WTC11 (cell line): Measurements from ENCODE around the gene MTA2.

ENCODE experiments used
- AR ChIP-seq: fragments of 250-450 bp; sonication (Bioruptor Pico); IDR thresholded peaks from 2 replicates; pipeline ENCODE4 v1.9.0; 2021; ENCODE audit warnings: mild to moderate bottlenecking
- GABPB1 ChIP-seq: sonication (generic); formaldehyde crosslinking; IDR thresholded peaks from 2 replicates; pipeline ENCODE4 v1.8.1; 2023; ENCODE audit warnings: mild to moderate bottlenecking, missing genetic modification reagents
- HMGA2 ChIP-seq: fragments of 250-450 bp; sonication (Bioruptor Pico); IDR thresholded peaks from 2 replicates; pipeline ENCODE4 v1.4.0; 2021; ENCODE audit warnings: mild to moderate bottlenecking, moderate library complexity
- ZNF121 ChIP-seq: sonication (generic); formaldehyde crosslinking; IDR thresholded peaks from 2 replicates; pipeline ENCODE4 v1.8.0; 2023; ENCODE audit warnings: missing genetic modification reagents
- TF ChIP-seq, protein P1 (sequence below): fragments of 200-600 bp; IDR thresholded peaks from 2 replicates; pipeline ENCODE4 v1.8.0; 2022; ENCODE audit warnings: antibody characterized with exemption

- TF ChIP-seq ZNF121: no peak
- no peak for TF ChIP-seq AR (CRISPR knock-in tag)
- TF ChIP-seq, protein P1, sequence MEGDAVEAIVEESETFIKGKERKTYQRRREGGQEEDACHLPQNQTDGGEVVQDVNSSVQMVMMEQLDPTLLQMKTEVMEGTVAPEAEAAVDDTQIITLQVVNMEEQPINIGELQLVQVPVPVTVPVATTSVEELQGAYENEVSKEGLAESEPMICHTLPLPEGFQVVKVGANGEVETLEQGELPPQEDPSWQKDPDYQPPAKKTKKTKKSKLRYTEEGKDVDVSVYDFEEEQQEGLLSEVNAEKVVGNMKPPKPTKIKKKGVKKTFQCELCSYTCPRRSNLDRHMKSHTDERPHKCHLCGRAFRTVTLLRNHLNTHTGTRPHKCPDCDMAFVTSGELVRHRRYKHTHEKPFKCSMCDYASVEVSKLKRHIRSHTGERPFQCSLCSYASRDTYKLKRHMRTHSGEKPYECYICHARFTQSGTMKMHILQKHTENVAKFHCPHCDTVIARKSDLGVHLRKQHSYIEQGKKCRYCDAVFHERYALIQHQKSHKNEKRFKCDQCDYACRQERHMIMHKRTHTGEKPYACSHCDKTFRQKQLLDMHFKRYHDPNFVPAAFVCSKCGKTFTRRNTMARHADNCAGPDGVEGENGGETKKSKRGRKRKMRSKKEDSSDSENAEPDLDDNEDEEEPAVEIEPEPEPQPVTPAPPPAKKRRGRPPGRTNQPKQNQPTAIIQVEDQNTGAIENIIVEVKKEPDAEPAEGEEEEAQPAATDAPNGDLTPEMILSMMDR: no peak
- no peak for TF ChIP-seq HMGA2 (CRISPR knock-in tag)
- TF ChIP-seq GABPB1 (CRISPR knock-in tag): no peak
These were observed 36.4 kb downstream of the MTA2 start for GRCh38 chr11:62565100-62565802.
